ENCODE results near the gene RHOG. TPM values are rescaled to one million over a fixed set of nuclear protein-coding genes. Genes with fewer than 3 reads are reported as not detected.

RHOG gene
- polyA plus RNA-seq, 4 donors, result 24.7 to 31.3 (median 25.5) TPM

DNA sequence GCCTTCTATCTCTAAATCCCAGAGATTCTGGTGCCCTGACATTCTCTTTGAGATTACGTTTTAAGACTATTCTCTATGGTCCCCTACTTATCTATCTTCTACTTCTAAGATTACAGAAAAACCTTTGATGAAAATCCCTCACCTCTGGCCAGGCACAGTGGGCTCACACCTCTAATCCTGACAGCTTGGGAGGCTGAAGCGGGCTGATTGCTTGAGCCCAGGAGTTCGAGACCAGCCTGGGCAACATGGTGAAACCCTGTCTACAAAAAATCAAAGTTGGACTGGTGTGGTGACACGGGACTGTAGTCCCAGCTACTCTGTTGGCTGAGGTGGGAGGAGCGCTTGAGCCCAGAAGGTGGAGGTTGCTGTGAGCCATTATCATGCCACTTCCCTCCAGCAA, 57.8 kb downstream of the RHOG start:
- DNase-seq (ENCODE audit: low read depth in 4 of 4, low spot score in 3 of 4), result no peak

- DNase-seq (ENCODE audit: low read depth in 4 of 4, low spot score in 3 of 4), result no peak
Measured at GRCh38 chr11:3781423-3781822, 59.3 kb downstream of the RHOG start.

Other genes with a start within 250 kb of the RHOG start
- 1 to 10 TPM; 2.8 to 4.3 (median 3.5) TPM for gene ART5, start 199.0 kb downstream of the RHOG start, polyA plus RNA-seq (ENCODE audit: insufficient read length in 4 of 4)
- gene ART1, start 195.8 kb downstream of the RHOG start, polyA plus RNA-seq (ENCODE audit: insufficient read length in 4 of 4), result under 1 TPM in 3 of 4 donors, not detected in 1; 0.10 to 0.19 (median 0.16) TPM
- 1 to 10 TPM; 1.4 to 2.6 (median 1.5) TPM for gene CHRNA10, start 169.6 kb downstream of the RHOG start, polyA plus RNA-seq (ENCODE audit: insufficient read length in 4 of 4)
- 10 to 100 TPM; 60.2 to 63.0 (median 61.3) TPM for gene NUP98, start 43.4 kb downstream of the RHOG start, polyA plus RNA-seq (ENCODE audit: insufficient read length in 4 of 4)
- gene PGAP2, start 32.4 kb downstream of the RHOG start, polyA plus RNA-seq (ENCODE audit: insufficient read length in 4 of 4), result 10 to 100 TPM; 33.3 to 44.2 (median 37.2) TPM
- gene STIM1, start 14.7 kb upstream of the RHOG start, polyA plus RNA-seq (ENCODE audit: insufficient read length in 4 of 4), result 10 to 100 TPM; 31.0 to 36.0 (median 33.7) TPM

Data from right renal pelvis (tissue), 4 donors.